ENCODE data around the gene CCNY.

The CCNY gene

GRCh38 chr10:35458500-35459448 is 122.5 kb downstream of the CCNY start:
- DNase-seq = no peak

DNA sequence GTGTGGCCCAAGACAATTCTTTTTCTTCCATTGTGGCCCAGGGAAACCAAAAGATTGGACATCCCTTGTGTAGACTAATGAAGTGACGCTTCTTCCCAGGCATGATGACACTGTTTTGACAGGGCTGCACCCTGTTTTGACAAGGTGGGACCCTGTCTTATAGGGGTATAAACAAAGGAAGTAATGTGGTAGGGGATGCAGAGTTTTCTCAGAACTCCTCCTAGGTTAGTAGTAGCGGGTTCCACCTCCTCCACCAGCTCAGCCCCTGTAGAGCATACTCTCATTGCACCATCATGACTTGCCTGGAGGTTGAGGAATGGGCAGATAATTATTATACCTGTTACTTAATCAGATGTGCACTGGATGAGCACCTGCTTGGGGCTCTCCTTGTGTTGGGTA is 123.1 kb downstream of the CCNY start:
- no peak for DNase-seq

GRCh38 chr10:35460852-35461460 is 124.6 kb downstream of the CCNY start:
- no peak for DNase-seq

DNA sequence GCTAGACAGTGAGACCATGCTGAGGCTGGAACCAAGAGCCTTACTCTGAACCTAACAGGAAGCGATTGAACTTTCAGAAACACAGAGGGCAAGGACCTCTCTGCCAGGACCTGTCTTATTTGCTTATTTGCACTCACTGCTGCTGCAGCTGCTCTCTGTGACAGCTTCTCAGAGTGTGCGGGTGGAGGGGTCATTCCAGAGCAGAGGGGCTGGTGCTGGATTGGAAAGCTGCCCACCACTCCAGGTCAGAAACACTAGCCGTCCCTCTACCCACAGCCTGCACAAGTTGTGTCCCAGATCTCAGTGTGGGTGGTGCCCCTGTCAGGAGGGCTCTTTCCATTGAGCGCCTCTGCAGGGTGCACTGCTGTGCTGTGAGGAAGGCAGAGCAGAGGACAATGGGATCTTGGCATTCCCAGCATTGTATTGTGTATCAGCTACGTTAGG is 126.2 kb downstream of the CCNY start:
- no peak for DNase-seq

DNA sequence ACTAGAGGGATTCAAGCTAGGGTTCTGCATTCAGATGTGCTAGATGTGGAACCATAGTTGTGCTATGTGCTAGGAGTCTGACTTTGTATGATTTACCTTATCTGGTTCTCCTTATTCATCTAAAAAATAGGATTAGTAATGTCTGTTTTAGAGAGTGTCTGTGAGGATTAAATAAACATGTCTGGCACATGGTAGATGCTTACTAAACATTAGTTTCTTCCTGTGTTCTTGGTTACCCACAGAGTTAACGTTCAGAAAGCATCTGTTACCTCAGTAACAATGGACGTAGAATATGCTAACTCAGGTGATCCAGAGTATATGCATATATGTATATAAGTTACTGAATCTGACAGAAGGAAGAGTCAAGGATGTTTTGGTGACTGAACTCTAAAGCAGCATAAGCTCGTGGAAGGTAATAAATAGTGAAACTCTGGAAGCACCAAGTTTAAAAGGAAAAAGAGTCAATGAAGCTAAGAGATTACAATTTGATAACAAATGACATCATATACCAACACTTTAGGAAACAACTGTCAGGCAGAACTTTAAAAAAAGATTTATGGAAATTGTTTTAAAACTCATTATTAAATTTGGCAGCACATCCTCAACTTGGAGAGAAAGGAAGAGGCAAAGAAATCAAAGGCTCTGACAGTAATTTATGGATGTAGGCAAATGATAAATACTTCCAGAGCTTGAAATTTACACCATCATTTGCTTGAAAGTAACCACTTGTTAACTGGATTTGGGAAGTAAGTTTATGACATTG is 127.0 kb downstream of the CCNY start:
- DNase-seq = no peak

GRCh38 chr10:35463878-35464277 is 127.6 kb downstream of the CCNY start:
- no peak for DNase-seq

DNA sequence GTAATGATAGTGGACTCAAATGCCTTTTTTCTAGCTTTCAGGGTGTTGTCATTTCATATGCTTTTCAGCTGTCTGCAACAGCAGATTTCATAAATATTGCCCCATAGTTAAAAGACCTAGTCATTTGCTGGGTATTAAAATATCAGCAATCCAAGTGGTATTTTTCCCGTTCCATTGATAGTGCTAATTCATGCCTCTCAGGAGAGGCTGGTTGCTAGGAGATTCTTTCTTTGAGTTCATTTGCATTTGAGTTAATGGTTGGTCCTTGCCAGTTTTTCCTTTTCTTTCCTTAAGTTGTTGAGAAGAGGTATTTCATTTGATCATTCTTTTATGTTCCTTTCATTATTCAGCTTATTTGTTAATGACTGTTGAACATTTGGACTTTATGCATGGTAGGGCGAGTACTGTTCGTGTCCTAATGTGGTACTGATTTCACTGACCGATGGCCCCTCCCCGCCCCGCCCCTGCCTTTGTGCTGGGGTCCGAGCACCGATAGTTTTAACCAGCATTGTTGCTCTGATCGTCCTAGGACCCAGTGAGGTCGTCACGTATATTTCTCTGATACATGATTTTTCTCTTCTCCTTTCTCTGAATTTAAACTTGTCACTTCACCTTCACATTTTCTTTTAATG is 128.6 kb downstream of the CCNY start:
- DNase-seq = no peak

GRCh38 chr10:35465673-35466072 is 129.4 kb downstream of the CCNY start:
- no peak for DNase-seq

GRCh38 chr10:35466170-35466569 is 129.9 kb downstream of the CCNY start:
- no peak for DNase-seq

DNA sequence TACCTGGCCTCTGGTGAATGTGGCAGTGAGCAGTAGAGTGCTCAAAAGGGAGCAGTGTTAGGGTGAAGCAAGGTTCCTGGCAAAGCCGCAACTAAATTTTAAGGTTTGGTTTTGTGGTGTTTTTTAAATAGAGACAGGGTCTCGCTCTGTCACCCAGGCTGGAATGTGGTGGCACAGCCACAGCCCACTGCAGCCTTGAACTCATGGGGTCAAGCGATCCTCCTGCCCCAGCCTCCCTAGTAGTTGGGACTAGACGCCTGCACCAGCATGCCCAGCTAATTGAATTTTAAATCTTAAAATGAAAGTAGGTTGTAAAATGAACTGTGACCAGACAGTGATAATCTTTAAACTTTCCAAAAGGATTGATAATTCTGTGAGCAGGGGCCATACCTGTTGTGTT is 130.4 kb downstream of the CCNY start:
- no peak for DNase-seq

DNA sequence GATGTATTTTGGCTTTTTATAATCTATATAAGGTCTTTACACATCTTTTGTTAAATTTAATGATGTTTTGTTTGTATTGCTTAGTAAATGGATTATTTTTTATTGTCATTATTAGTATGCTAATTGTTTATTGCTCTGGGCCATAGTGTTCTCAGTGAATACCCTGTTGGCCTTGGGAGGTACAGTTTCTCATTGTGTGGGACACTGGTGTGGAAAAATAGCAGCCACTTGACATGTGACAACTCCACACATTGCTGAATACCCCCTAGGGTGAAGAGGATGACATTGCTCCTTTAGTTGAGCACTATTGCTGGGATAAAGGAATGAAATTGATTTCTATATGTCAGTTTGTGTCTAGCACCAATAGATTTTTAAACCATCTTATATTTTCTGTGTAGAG is 130.9 kb downstream of the CCNY start:
- no peak for DNase-seq

- no peak for DNase-seq
Observed at GRCh38 chr10:35470248-35470924, 134.1 kb downstream of the CCNY start.

DNA sequence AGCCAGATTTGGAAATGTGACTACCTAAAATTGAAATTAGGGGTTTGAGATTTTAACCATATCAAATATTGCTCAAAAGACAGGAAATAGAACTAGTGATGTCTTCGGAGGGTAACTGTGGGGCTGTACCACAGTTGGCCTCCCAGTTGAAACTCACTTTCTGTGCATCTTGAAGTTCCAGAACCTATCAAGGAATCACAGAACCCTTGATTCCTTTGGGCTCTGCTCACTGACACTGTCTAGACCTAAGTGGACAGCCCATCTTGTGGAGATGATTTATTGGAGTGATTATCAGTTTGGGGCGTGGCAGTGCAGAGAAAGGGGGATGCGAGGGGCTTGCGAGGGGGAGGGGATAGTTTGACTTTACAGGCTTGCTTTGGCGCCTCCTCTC is 134.6 kb downstream of the CCNY start:
- no peak for DNase-seq

DNA sequence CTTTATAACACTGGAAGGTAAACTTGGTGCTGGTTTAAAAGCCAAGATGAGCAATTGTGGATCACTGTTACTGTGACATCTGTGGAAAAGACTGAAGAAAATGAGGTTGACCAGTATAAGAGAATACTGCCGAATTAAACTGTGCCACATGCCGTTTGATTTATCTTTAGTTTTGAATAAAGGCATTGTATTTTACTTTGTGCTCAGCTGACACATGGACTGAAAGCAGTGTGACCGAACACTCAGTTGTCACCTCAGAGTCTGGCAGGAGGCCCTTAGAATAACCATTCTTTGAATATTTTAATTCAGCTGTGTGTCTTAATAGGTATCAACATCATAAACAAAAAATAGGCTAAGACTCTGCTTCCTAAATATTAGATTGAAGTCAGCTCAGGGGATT is 135.1 kb downstream of the CCNY start:
- DNase-seq = no peak

- DNase-seq = no peak
Observed at GRCh38 chr10:35480142-35480541, 143.8 kb downstream of the CCNY start.

DNA sequence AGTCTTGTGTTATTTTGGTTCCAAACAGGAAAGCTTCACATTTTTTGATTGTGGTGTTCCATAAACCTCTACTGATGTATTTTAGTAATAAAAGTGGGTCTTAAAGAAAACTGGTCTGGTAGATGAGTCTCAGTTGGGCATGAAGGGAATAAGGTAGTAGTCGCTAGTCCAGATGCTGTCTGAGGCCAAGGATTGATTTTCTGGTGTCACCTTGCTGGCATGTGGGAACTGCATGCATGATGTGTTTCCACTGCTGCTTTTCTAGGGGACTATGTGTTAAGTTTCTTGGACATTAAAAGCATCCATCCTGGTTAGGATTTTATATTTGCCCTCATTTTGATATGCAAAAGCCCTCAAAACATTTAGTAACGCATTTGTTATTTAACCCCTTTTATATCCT is 145.1 kb downstream of the CCNY start:
- DNase-seq = no peak

DNA sequence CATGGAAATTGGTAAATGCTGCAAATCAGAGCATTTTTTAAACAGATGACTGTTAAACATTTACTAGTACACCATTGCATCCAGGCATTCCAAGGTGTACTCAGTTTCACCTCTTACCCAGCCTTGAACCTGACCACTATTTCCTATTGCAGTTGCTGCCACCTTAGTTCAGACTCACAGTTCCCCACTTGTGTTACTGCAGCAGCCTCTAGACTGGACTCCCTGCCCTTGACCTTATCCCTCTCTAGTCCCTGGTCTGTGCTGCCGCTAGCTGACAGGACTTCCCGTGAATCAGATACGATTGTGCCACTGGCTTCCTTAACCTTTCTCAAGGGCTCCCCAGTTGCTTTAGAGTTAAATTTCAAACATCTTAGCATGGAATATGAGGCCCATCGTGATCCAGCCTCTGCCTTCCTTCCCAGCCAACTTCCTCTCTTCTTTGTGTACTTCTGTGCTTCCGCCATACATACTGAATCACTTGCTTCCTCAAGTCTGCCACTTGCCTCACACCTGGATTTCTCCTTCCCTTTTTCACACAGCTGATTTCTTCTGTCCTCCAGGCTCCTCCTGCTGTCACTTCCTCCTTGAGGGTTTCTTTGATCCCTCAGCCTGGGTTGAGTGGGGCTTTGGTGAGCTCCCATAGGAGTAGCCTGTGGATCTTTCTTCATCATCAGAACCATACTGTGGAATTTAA is 150.1 kb downstream of the CCNY start:
- no peak for DNase-seq

DNA sequence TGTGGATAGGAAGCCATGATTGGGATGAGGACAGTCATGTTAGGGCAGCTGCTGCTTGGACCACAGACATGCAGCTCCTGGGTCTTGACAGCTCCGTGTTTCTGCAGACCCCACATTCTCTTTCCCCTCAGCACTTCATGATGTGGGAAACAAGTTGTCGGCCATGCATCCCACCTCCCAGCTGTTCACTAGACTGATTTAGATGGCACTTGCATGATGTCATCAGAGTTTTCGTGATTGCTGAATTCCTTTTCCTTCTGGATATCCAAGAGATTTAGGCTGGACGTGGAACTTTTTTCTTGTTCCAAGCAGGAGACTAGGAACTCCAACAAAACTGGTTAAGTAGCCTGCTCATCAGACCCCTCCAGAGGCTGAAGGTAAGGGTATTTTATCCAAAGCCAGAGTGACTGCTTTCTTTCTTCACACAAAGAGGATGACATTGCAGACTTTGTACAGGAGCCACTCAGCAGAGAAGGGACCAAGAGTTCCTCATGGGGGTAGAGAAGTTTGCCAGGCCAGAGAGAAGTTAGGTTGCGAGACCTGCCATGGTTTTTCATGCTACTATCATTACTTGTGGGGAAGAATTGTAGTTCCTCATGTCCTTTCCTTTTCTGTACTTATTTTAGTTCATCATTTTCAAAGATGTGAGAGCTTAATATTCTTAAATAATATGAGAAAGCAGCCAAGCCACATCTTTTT is 151.2 kb downstream of the CCNY start:
- no peak for DNase-seq

DNA sequence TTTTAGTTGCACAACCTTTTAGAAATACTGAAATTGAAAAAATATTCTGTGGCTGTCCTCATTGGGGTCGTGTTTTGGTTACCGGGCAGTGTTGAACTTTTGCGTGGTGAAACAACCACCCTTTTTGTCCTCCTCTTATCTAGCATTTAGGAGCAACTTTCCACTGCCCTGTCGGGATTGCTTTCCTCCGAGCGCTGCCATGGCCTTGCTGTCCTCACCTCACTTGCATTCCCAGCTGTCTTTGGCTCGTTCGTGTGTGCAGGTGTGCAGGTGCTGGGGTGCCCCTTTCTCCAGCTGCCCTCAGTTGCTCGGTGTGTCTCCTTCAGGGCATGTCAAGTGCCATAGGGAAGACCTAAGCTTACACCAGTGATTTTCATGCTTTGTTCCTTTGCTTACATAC is 151.9 kb downstream of the CCNY start:
- no peak for DNase-seq

GRCh38 chr10:35492386-35493195 is 156.3 kb downstream of the CCNY start:
- no peak for DNase-seq

Data from effector CD8-positive, alpha-beta T cell (primary cell).